GF-D8 (cell line): Measurements from ENCODE around the gene KIF25.
"Not testable (repeated sequence)": the region's sequence is repeated elsewhere in the genome, so short reads cannot be mapped to it uniquely, and the experiment has no call there.

Source experiments
- DNase-seq: peaks from one replicate; lab custom pipeline; 2025; lab: John Stamatoyannopoulos, UW

KIF25 gene

GRCh38 chr6:168070804-168071203 is 73.3 kb downstream of the KIF25 start:
- DNase-seq: no peak

GRCh38 chr6:168071620-168072019 is 74.1 kb downstream of the KIF25 start:
- no peak for DNase-seq

GRCh38 chr6:168072261-168072660 is 74.8 kb downstream of the KIF25 start:
- no peak for DNase-seq

GRCh38 chr6:168072730-168073129 is 75.3 kb downstream of the KIF25 start:
- no peak for DNase-seq

GRCh38 chr6:168073937-168074730 is 76.7 kb downstream of the KIF25 start:
- DNase-seq: no peak

- DNase-seq: no peak
These were observed 77.7 kb downstream of the KIF25 start for GRCh38 chr6:168075216-168075615.

- no peak for DNase-seq
These were observed 78.3 kb downstream of the KIF25 start for GRCh38 chr6:168075787-168076202.

GRCh38 chr6:168077401-168077800 is 79.9 kb downstream of the KIF25 start:
- not testable (repeated sequence) for DNase-seq

GRCh38 chr6:168078175-168078942 is 80.9 kb downstream of the KIF25 start:
- DNase-seq: no peak

GRCh38 chr6:168078943-168079405 is 81.5 kb downstream of the KIF25 start, which contains the start of gene FRMD1:
TSS of gene FRMD1 (minus strand) at chr6:168079212. CDS start at chr6:168079094, 118 bp downstream.
- no peak for DNase-seq

- no peak for DNase-seq
These were observed 83.1 kb downstream of the KIF25 start for GRCh38 chr6:168080393-168081077.

GRCh38 chr6:168081858-168082546 is 84.5 kb downstream of the KIF25 start:
- DNase-seq: no peak

- DNase-seq: no peak
These were observed 85.5 kb downstream of the KIF25 start for GRCh38 chr6:168082860-168083513.

- no peak for DNase-seq
These were observed 86.0 kb downstream of the KIF25 start for GRCh38 chr6:168083514-168083885.

- no peak for DNase-seq
These were observed 87.1 kb downstream of the KIF25 start for GRCh38 chr6:168084465-168085160.

GRCh38 chr6:168086066-168086465 is 88.6 kb downstream of the KIF25 start:
- DNase-seq: no peak

GRCh38 chr6:168086616-168087015 is 89.1 kb downstream of the KIF25 start:
- DNase-seq: no peak

- no peak for DNase-seq
These were observed 90.1 kb downstream of the KIF25 start for GRCh38 chr6:168087436-168088160.

- no peak for DNase-seq
These were observed 90.9 kb downstream of the KIF25 start for GRCh38 chr6:168088161-168089053.
